Stimulated activated CD4-positive, alpha-beta T cell treated with anti-CD3 and anti-CD28 coated beads, Interleukin-12 subunit alpha, Interleukin-12 subunit beta, amount 100 ng/mL, for 24 hours (primary cell): ENCODE measurements around the gene CREB3L2.
"Not testable (repeated sequence)": the region's sequence is repeated elsewhere in the genome, so short reads cannot be mapped to it uniquely, and the experiment has no call there.

Experiments
- DNase-seq, 2 experiments: peaks; one replicate each; pipeline ENCODE4 v3.0.0-alpha.2; 2020; ENCODE audit warnings: low read depth in 2 of 2

CREB3L2 gene

GRCh38 chr7:137933270-137934017, 68.4 kb downstream of the CREB3L2 start:
- no peak for DNase-seq

- DNase-seq: no peak
Observed at GRCh38 chr7:137932881-137933269, 69.0 kb downstream of the CREB3L2 start.

GRCh38 chr7:137931823-137932222, 70.1 kb downstream of the CREB3L2 start:
- DNase-seq: no peak

- no peak for DNase-seq
Observed at GRCh38 chr7:137930581-137930980, 71.3 kb downstream of the CREB3L2 start.

GRCh38 chr7:137928626-137929025, 73.3 kb downstream of the CREB3L2 start:
- DNase-seq: no peak

GRCh38 chr7:137927386-137927785, 74.5 kb downstream of the CREB3L2 start:
- no peak for DNase-seq

GRCh38 chr7:137926206-137926605, 75.7 kb downstream of the CREB3L2 start:
- not testable (repeated sequence) for DNase-seq

- no peak for DNase-seq
Observed at GRCh38 chr7:137925754-137926153, 76.1 kb downstream of the CREB3L2 start.

GRCh38 chr7:137925091-137925490, 76.8 kb downstream of the CREB3L2 start:
- DNase-seq: no peak

- no peak for DNase-seq
Observed at GRCh38 chr7:137923380-137923779, 78.5 kb downstream of the CREB3L2 start.

- DNase-seq: no peak
Observed at GRCh38 chr7:137920637-137921399, 81.1 kb downstream of the CREB3L2 start.

- DNase-seq: no peak
Observed at GRCh38 chr7:137919987-137920386, 81.9 kb downstream of the CREB3L2 start.

GRCh38 chr7:137916980-137917645, 84.8 kb downstream of the CREB3L2 start:
- no peak for DNase-seq

GRCh38 chr7:137916564-137916963, 85.3 kb downstream of the CREB3L2 start:
- no peak for DNase-seq

GRCh38 chr7:137915266-137915665, 86.6 kb downstream of the CREB3L2 start:
- DNase-seq: no peak

- DNase-seq: no peak
Observed at GRCh38 chr7:137913985-137914384, 87.9 kb downstream of the CREB3L2 start.

- DNase-seq: no peak
Observed at GRCh38 chr7:137909042-137909441, 92.8 kb downstream of the CREB3L2 start.

GRCh38 chr7:137908106-137908505, 93.8 kb downstream of the CREB3L2 start:
- DNase-seq: no peak

- DNase-seq: not testable (repeated sequence)
Observed at GRCh38 chr7:137906636-137907035, 95.2 kb downstream of the CREB3L2 start.

GRCh38 chr7:137904833-137905232, 97.1 kb downstream of the CREB3L2 start:
- no peak for DNase-seq

GRCh38 chr7:137903382-137904169, 98.3 kb downstream of the CREB3L2 start:
- DNase-seq: peak; percentile 15 to 30

GRCh38 chr7:137900137-137900536, 101.7 kb downstream of the CREB3L2 start:
- no peak for DNase-seq
